Measurements from ENCODE around the gene GLRB.
A peak's percentile ranks its signal among the peaks of the same experiment; 100 is the strongest.
"Not testable (repeated sequence)": the region's sequence is repeated elsewhere in the genome, so short reads cannot be mapped to it uniquely, and the experiment has no call there.

GLRB gene

GRCh38 chr4:157075811-157076577 lies at the start of gene GLRB:
GLRB (plus strand) TSS chr4:157076150; CDS start chr4:157078025, 1,875 bp downstream.
- peak; percentile 55 for DNase-seq (ENCODE audit: low spot score)

DNA sequence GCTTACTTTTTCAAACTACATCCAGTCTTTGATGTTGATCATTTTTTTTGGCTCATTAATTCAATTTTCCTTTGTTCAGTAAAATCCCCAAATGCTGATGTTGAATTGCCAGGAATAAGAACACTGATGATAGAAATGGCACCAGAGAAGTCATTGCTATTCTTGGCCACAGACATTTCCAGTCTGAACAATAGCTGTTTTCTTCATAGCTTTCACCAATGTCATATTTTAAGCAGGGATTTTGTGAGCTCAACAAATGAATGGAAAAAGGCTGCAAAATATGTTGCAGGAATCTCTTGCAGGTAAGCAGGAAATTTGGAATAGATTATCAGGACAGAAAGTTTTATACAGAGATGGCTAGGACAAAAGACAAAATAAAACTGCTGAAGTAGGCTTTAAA lies 40.5 kb upstream of the GLRB start:
- DNase-seq (ENCODE audit: low spot score), result no peak

- DNase-seq (ENCODE audit: low spot score), result no peak
Observed at GRCh38 chr4:157040405-157040804, 35.5 kb upstream of the GLRB start.

DNA sequence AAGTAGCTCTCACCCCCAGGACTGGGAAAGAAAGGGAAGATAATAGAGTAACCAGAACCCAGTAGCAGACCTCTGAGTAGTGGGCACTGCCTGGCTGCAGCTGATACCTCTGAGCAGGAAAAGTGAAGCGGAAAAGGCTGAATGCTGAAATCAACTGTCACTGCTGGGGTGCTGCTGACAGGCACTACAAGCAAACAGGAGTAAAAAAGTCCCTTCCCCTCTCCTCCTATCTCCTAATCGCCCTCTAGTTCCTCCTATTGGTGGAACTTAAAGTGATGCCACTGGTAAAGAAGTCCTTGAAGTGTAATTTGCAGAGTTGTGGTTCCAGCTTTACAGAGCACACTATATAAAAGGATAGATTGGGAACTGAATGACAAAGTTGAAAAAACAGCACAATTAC lies 32.8 kb upstream of the GLRB start:
- DNase-seq (ENCODE audit: low spot score), result peak; percentile 4

- DNase-seq (ENCODE audit: low spot score), result peak; percentile 46
Observed at GRCh38 chr4:157045507-157046127, 30.3 kb upstream of the GLRB start.

- no peak for DNase-seq (ENCODE audit: low spot score)
Observed at GRCh38 chr4:157048248-157048647, 27.7 kb upstream of the GLRB start.

DNA sequence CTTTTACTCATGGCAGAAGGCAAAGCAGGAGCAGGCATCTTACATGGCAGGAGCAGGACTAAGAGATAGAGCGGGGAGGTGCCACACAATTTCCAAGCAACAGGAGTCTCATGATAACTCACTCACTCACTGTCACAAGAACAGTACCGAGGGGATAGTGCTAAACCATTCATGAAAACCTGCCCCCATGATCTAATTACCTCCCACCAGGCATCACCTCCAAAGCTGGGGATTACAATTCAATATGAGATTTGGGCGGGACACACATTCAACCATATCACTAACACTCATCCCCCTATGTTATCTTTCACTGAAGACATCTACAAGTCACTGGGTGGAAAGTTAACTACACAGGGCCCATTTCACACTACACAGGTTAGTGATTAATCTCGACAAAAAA lies 25.4 kb upstream of the GLRB start:
- DNase-seq (ENCODE audit: low spot score), result no peak

DNA sequence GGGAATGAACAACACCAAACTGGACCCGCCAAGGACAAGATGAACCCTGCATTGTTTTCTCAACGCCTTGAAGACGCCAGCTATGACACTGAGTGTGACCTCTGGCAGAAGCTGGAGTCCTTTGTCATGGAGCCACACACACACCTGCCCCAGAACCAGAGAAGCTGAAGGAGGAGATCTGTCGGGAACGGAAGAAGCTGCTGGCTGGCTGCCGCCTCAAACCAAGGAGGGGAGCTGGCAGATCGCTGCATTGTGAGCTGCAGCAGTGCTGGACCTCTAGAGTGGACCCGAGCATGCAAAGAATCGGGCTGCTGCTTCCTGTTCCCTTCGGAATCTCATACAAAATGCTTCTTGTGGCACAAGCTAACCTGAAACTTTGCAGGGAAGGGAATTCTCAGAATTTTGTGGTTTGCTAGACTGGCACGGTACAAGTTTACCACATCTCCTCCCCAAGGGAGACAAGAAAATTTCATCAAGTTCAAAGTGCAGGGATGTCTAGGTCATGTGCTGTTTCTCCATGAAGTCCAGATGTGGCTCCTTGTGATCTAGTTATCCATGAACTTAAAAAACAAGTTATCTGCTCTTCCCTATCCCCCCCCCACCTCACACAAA lies 23.4 kb upstream of the GLRB start:
- DNase-seq (ENCODE audit: low spot score), result no peak

DNA sequence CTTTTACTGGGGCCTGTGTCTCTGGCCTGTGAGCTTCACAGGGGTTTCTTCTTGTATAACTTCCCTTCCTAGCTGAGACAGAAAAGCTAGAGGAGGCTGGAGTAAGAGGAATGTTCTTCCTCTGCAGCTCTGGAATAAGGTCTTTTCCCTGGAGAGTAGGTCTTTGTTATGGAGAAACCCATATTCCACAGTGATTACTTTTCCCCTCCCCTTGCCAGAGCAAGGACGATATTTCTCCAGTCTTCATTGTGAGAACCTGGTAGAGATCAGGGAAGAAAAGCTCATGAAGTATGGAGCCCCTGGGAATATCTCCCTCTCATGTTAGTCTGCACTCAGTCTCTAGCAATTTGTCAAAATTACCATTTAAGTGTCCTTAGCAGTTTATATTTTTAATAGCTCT lies 18.7 kb upstream of the GLRB start:
- DNase-seq (ENCODE audit: low spot score), result no peak

- not testable (repeated sequence) for DNase-seq (ENCODE audit: low spot score)
Observed at GRCh38 chr4:157058899-157059298, 17.1 kb upstream of the GLRB start.

DNA sequence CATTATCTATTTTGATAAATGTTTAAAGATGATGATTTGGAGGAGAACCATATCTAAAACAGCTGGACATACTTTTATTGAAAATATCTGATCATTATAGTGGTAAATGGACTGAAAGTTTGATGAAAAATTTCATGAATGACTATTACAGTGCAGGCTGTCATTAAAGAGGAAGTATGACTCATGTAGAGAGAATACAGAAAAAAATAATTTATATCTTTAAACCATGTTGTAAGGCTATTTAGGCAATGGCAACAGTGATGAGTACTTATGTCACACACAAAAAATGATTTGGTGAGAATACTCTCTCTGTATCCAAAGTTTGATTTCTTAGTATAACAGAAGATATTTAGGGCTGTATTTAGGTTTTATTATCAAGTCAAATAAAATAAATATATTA lies 3.9 kb upstream of the GLRB start:
- no peak for DNase-seq (ENCODE audit: low spot score)

- DNase-seq (ENCODE audit: low spot score), result peak; percentile 22
Observed at GRCh38 chr4:157075401-157075800, 549 bp upstream of the GLRB start.

DNA sequence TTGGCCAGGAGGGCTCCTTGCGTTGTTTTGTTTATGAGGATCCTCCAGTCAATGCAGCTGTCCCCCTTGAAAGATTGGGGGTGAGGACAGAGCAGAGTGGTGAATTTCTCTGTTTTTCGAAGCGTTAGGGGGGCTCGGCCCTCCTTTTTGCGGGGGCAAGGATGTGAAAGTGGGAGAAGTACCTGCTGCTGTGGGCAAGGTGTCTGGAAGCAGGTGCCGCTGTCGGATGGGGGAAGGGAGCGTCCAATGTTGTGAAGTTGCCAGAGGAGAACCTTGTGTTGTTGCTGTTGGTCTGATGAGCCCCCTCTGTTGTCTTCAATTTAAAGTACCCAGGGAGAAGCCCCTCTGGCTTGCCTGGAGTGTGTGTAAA lies 613 bp downstream of the GLRB start:
- DNase-seq (ENCODE audit: low spot score), result peak; percentile 33

- no peak for DNase-seq (ENCODE audit: low spot score)
Observed at GRCh38 chr4:157079441-157079840, 3.5 kb downstream of the GLRB start.

- no peak for DNase-seq (ENCODE audit: low spot score)
Observed at GRCh38 chr4:157080605-157081004, 4.7 kb downstream of the GLRB start.

DNA sequence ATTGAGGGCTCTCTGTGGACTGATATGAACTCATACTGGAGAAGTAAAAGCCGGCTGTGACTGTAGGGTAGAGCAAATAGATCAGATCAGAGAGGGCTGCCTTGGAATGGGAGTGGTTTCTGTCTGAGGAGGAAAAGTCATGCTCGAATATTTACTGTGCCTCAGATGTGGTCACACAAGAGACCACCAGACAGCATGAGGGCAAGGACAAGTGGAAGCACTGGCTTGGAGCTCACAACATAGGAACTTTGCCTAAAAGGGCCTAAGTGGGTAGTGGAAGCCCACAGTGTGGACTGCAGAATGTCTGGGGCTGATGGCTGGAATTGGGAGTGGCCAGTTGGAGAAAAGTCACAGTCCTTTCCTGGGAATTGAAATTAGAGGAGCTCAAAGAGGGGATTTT lies 19.8 kb downstream of the GLRB start:
- no peak for DNase-seq (ENCODE audit: low spot score)

- DNase-seq (ENCODE audit: low spot score), result no peak
Observed at GRCh38 chr4:157096439-157096838, 20.5 kb downstream of the GLRB start.

DNA sequence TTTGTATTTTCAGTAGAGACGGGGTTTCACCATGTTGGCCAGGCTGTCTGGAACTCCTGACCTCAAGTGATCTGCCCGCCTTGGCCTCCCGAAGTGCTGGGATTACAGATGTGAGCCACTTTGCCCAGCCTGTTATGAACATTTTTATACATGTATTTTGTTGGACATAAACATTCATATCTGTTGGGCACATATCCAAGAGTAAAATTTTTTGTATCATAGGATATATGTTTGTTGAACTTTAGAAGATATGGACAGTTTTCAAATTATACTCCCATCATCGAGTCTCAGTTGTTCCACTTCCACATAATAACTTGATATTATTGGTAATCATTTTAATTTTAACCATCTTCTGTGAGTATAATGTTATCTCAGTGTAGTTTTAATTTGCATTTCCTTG lies 23.6 kb downstream of the GLRB start:
- no peak for DNase-seq (ENCODE audit: low spot score)

- DNase-seq (ENCODE audit: low spot score), result no peak
Observed at GRCh38 chr4:157104541-157104940, 28.6 kb downstream of the GLRB start.

DNA sequence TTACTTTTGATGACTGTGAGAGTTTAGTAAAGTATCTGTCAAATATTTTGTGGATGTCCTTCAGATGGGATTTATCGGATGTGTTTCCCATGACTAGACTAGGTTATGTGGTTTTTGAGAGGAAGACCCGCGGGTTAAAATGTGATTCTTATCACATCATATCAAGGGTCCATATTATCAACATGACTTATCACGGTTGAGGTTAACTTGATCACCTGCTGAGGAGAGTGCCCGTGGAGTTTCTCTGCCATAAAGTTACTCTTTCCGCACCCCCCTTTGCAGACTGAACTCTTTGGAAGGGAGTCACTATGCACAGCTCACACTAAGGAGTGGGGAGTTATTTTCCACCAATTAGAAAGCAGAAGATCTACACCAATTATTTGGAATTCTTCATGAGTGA lies 38.7 kb downstream of the GLRB start:
- no peak for DNase-seq (ENCODE audit: low spot score)

GRCh38 chr4:157115613-157116335 lies 39.8 kb downstream of the GLRB start:
- no peak for DNase-seq (ENCODE audit: low spot score)

DNA sequence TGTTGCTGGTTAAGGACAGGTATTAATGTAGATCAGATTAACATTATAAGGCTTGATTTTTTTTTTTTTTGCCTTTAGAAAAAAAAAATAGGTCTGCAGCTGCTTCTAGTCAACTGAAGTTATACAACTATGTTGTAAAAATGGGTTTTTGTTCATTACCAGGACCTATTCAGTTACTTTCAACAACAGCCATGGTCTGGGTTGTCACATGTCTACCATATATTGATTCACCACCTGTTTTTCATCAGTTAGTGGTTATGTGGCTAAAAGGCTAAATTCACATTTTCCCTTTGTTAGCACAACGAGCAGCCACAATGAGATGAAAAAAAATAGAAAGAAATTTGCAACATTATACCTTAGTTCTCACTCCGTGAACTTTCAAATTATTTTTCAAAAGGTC lies 45.5 kb downstream of the GLRB start:
- no peak for DNase-seq (ENCODE audit: low spot score)

- DNase-seq (ENCODE audit: low spot score), result no peak
Observed at GRCh38 chr4:157127571-157127970, 51.6 kb downstream of the GLRB start.
